Hepatocyte (in vitro differentiated cells): ENCODE data around the gene GNAS. TPM values are rescaled to one million over a fixed set of nuclear protein-coding genes. Genes with fewer than 3 reads are reported as not detected.

ENCODE experiments used
- DNase-seq: peaks from one replicate; pipeline ENCODE4 v3.0.0-alpha.2; 2016; ENCODE audit warnings: low spot score
- H2AFZ ChIP-seq: fragments of 200-600 bp; sonication (generic); 2 replicates; pipeline ENCODE4 v1.6.0; 2016; ENCODE audit warnings: antibody characterized with exemption, mild to moderate bottlenecking
- H3K27ac ChIP-seq: fragments of 200-600 bp; sonication (generic); 2 replicates; pipeline ENCODE4 v1.5.1; 2016; ENCODE audit warnings: mild to moderate bottlenecking
- H3K27me3 ChIP-seq: fragments of 200-600 bp; sonication (generic); 2 replicates; pipeline ENCODE4 v1.6.1; 2016
- H3K36me3 ChIP-seq: fragments of 200-600 bp; sonication (generic); replicated peaks from 2 replicates; pipeline ENCODE4 v1.5.1; 2016; ENCODE audit warnings: low read depth; ENCODE audit not compliant: insufficient read depth
- H3K4me1 ChIP-seq: fragments of 200-600 bp; sonication (generic); 2 replicates; pipeline ENCODE4 v1.5.1; 2016; ENCODE audit warnings: mild to moderate bottlenecking, moderate library complexity; ENCODE audit not compliant: insufficient read depth
- H3K4me2 ChIP-seq: fragments of 200-600 bp; sonication (generic); 2 replicates; pipeline ENCODE4 v1.6.0; 2016
- H3K4me3 ChIP-seq: fragments of 200-600 bp; sonication (generic); 2 replicates; pipeline ENCODE4 v1.5.1; 2016; ENCODE audit warnings: mild to moderate bottlenecking
- H3K79me2 ChIP-seq: fragments of 200-600 bp; sonication (generic); 2 replicates; pipeline ENCODE4 v1.6.0; 2017; ENCODE audit warnings: mild to moderate bottlenecking
- H3K9me2 ChIP-seq: fragments of 200-600 bp; sonication (generic); replicated peaks from 2 replicates; pipeline ENCODE4 v1.6.0; 2017; ENCODE audit warnings: mild to moderate bottlenecking; ENCODE audit not compliant: insufficient read depth
- H3K9me3 ChIP-seq: fragments of 200-600 bp; sonication (generic); 2 replicates; pipeline ENCODE4 v1.5.1; 2016; ENCODE audit warnings: low read depth, mild to moderate bottlenecking
- H4K20me1 ChIP-seq: fragments of 200-600 bp; sonication (generic); 2 replicates; pipeline ENCODE4 v1.6.0; 2016; ENCODE audit warnings: mild to moderate bottlenecking; ENCODE audit not compliant: insufficient read depth, poor library complexity, severe bottlenecking
- CTCF ChIP-seq: fragments of 200-600 bp; sonication (generic); IDR thresholded peaks from 2 replicates; pipeline ENCODE4 v1.5.1; 2016; ENCODE audit warnings: antibody characterized with exemption, mild to moderate bottlenecking; ENCODE audit not compliant: poor library complexity
- EZH2 ChIP-seq: fragments of 200-600 bp; sonication (generic); IDR thresholded peaks from 2 replicates; pipeline ENCODE4 v1.6.1; 2016; ENCODE audit warnings: antibody characterized with exemption, mild to moderate bottlenecking, borderline replicate concordance
- EZH2phosphoT487 ChIP-seq: fragments of 200-600 bp; sonication (generic); IDR thresholded peaks from one replicate; pipeline ENCODE4 v1.6.1; 2018; ENCODE audit warnings: antibody characterized with exemption, mild to moderate bottlenecking, low read depth, moderate library complexity; ENCODE audit not compliant: unreplicated experiment, severe bottlenecking
- WGBS: methylation state at CpG from one replicate; pipeline ENCODE4 v1.1.6; 2016; ENCODE audit warnings: low lambda C conversion rate; ENCODE audit errors: missing lambda C conversion rate; 5-methylcytosine and 5-hydroxymethylcytosine counted together
- polyA plus RNA-seq: library from polyadenylated mRNA; unstranded; fragments of >200 nt; fragmentation: Nextera tagmentation; extraction: Ambion mirVana; gene quantifications from 2 replicates; pipeline ENCODE4 v1.2.1, GENCODE V29; 2016
- total RNA-seq: library from RNA; depleted of rRNA; stranded (reverse); fragments of >200 nt; gene quantifications from 2 replicates; pipeline ENCODE4 v1.2.3, GENCODE V29; 2014

GNAS gene
- total and polyA plus RNA-seq, 2 experiments from 2014 or later: 897 to 1,649 TPM

- H3K9me3 ChIP-seq: no peaks in the 10 kb centered on the region
- H3K4me1 ChIP-seq: peaks cover 8% of the 10 kb centered on the region
- no peak overlapping the region for H3K27ac ChIP-seq
- WGBS: 60% methylated on average over 53 of the region's 57 CpGs
- no peaks in the 10 kb centered on the region for H3K79me2 ChIP-seq
- peak overlapping the region; percentile 80 for H3K4me2 ChIP-seq
- no peaks in the 10 kb centered on the region for H4K20me1 ChIP-seq
- no peak overlapping the region for H2AFZ ChIP-seq
- H3K4me3 ChIP-seq: no peak overlapping the region
- no peaks in the 10 kb centered on the region for H3K36me3 ChIP-seq
- TF ChIP-seq CTCF: no peak
- TF ChIP-seq EZH2: no peak
- TF ChIP-seq EZH2phosphoT487: no peak
- H3K27me3 ChIP-seq: peaks cover 79% of the 10 kb centered on the region
- no peak for DNase-seq
- H3K9me2 ChIP-seq: no peaks in the 10 kb centered on the region
Observed at GRCh38 chr20:58855506-58856389, 3.2 kb downstream of the GNAS start.

DNA sequence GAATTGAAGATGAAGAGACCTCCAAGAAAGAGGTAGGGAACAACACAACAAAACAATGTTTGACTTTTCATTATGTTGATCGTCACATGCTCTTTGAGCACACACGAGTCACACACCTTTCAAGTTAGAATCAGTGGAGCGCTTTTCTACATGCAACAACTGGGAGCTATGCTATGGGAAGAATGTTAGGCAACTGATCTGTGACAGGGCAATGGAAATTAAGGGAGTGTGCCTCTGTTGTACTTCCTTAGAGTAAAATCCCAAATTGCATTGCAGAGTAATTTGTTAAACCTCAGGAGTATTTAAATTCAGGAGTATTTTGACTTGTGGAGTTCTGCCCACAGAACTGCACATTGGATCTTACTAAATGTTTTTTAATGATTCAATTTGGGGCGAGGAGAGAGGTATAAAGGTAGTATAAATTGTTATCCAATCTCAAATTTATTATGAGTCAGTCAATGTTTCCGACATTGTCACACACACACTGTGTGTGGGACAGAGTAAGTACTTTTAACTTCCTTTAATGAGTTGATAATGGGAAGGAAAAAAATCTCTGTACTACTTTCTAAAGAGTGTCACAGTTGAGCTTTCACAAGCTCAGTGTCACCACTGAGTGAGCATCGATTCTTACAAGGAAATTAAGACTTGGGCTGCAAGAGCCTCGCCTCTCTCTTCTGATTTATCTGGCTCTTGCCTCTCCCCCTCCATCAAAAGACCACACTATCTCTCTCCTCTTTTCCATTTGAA is 10.7 kb downstream of the GNAS start:
- Histone ChIP-seq H3K36me3 (no peaks in the 10 kb centered on the region), H4K20me1 (no peaks in the 10 kb centered on the region), H3K4me1 (no peaks in the 10 kb centered on the region), H3K79me2 (no peaks in the 10 kb centered on the region), H3K9me3 (no peaks in the 10 kb centered on the region), H3K9me2 (no peaks in the 10 kb centered on the region), H3K4me2 (no peak overlapping the region), H3K4me3 (no peak overlapping the region), H3K27ac (no peak overlapping the region), H3K27me3 (peaks cover 19% of the 10 kb centered on the region), H2AFZ (no peak overlapping the region)
- no peak for TF ChIP-seq EZH2
- no peak for TF ChIP-seq CTCF
- no peak for TF ChIP-seq EZH2phosphoT487
- no peak for DNase-seq
- 82% methylated on average over 7 of the region's 7 CpGs for WGBS

GRCh38 chr20:58864346-58864745 is 11.8 kb downstream of the GNAS start:
- Histone ChIP-seq H3K4me3 (no peak overlapping the region), H3K27ac (no peak overlapping the region), H4K20me1 (no peaks in the 10 kb centered on the region), H3K27me3 (peaks cover 8% of the 10 kb centered on the region), H2AFZ (no peak overlapping the region), H3K9me2 (no peaks in the 10 kb centered on the region), H3K4me2 (no peak overlapping the region), H3K79me2 (no peaks in the 10 kb centered on the region), H3K9me3 (no peaks in the 10 kb centered on the region), H3K36me3 (no peaks in the 10 kb centered on the region), H3K4me1 (peaks cover 2% of the 10 kb centered on the region)
- DNase-seq: no peak
- 46% methylated on average over 2 of the region's 2 CpGs for WGBS
- no peak for TF ChIP-seq EZH2phosphoT487

DNA sequence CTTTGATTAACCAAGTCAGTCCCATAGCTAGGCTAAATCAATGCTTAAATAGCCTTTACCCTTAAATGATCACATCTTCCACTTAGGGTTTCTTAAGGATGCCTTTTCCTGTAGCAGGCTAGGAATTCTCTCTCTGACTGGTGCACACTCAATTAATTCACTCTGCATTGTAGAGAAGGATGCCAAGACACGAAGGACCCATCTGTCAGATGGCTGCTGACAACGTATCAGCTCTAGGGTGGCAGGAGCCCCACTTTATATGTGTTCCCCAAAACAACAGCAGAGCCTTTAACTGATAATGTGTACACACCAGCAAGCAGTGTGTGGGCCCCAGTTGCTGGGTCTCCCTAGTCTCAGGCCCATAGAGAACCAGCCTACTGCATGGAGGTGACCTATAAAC is 13.3 kb downstream of the GNAS start:
- Histone ChIP-seq H2AFZ (no peak overlapping the region), H3K4me3 (no peak overlapping the region)
- no peak for DNase-seq

More for the DNA sequence above, 13.3 kb downstream of the GNAS start:
- Histone ChIP-seq H3K27me3 (peaks cover 8% of the 10 kb centered on the region), H3K27ac (no peak overlapping the region), H3K79me2 (no peaks in the 10 kb centered on the region), H3K9me3 (no peaks in the 10 kb centered on the region), H3K4me2 (no peak overlapping the region), H3K36me3 (no peaks in the 10 kb centered on the region), H3K9me2 (no peaks in the 10 kb centered on the region), H4K20me1 (no peaks in the 10 kb centered on the region), H3K4me1 (peaks cover 2% of the 10 kb centered on the region)
- TF ChIP-seq EZH2: no peak
- TF ChIP-seq CTCF: no peak
- no peak for TF ChIP-seq EZH2phosphoT487
- 93% methylated on average over 2 of the region's 2 CpGs for WGBS
